ENCODE measurements around the gene TNFRSF1A.

The TNFRSF1A gene

DNA sequence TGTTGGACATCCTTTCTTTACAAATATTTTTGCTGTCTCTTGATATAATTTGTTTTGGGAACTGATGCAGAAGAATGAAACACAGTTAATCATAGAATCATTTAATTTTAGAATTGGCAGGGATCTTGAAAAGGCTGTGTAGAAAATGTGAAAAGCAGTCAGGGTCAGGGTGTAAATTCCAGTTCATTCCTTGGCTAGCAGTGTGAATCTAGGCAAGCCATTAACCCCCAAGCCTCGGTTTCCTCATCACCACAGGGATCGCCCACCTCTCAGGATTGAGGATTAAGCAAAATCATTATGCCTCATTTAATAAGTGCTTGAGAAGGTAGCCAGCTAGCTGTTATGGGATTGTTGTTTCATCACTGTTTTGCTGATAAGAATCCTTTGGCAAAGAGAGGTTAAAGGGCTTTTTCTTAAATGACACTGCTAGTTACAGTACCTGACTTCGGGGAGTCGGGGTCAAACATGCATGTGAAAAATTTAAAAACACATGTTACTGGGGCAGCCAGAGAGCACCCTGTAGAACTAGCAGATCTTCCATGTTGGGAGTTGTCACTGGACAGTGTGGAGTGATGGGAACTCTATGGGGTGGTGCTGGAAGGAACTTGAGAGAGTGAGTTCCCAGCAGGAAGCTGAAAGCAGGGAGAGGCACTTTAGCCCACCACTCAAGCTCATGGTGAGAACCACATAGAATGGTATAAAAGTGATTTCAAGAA lies 10.7 kb downstream of the TNFRSF1A start:
- DNase-seq (ENCODE audit: extremely low spot score) = no peak
- TF ChIP-seq ELF4 (IDR thresholded peaks at IDR 0.05) = no peak
- TF ChIP-seq, protein P1, sequence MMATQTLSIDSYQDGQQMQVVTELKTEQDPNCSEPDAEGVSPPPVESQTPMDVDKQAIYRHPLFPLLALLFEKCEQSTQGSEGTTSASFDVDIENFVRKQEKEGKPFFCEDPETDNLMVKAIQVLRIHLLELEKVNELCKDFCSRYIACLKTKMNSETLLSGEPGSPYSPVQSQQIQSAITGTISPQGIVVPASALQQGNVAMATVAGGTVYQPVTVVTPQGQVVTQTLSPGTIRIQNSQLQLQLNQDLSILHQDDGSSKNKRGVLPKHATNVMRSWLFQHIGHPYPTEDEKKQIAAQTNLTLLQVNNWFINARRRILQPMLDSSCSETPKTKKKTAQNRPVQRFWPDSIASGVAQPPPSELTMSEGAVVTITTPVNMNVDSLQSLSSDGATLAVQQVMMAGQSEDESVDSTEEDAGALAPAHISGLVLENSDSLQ (IDR thresholded peaks at IDR 0.05) = no peak
- no peak for TF ChIP-seq L3MBTL2 (conservative IDR thresholded peaks at IDR 0.05)
- no peak for TF ChIP-seq SP1 (IDR thresholded peaks at IDR 0.05)
- no peak for TF ChIP-seq LEF1 (IDR thresholded peaks at IDR 0.05; ENCODE audit: borderline replicate concordance)
- no peak for TF ChIP-seq TARDBP (IDR thresholded peaks at IDR 0.05)
- TF ChIP-seq SUZ12 (IDR thresholded peaks at IDR 0.05) = no peak
- TF ChIP-seq BHLHE40 (IDR thresholded peaks at IDR 0.05; ENCODE audit: borderline replicate concordance) = no peak
- TF ChIP-seq ARNT (IDR thresholded peaks at IDR 0.05) = no peak
- TF ChIP-seq FOXM1 (IDR thresholded peaks at IDR 0.05; ENCODE audit: borderline replicate concordance) = no peak
- no peak for TF ChIP-seq NFRKB (IDR thresholded peaks at IDR 0.05)
- TF ChIP-seq HDGF (IDR thresholded peaks at IDR 0.05; ENCODE audit: borderline replicate concordance) = no peak
- TF ChIP-seq ZNF384 (IDR thresholded peaks at IDR 0.05) = no peak
- TF ChIP-seq CTBP1 (IDR thresholded peaks at IDR 0.05; ENCODE audit: borderline replicate concordance) = no peak
- TF ChIP-seq FOXK2 (IDR thresholded peaks at IDR 0.05) = no peak
- no peak for TF ChIP-seq FOXA1 (IDR thresholded peaks at IDR 0.05)
- CTCF ChIA-PET = no interaction called here
- POLR2A ChIA-PET = no interaction called here

GRCh38 chr12:6330192-6330591 lies 11.7 kb downstream of the TNFRSF1A start:
- CTCF ChIA-PET = no interaction called here
- POLR2A ChIA-PET = interaction anchor here (0.8 to 1.1 kb wide), 3 partner anchors 26 to 140 kb away, joined by 3 read pairs; no protein-coding TSS in a partner anchor
- no peak for DNase-seq (ENCODE audit: extremely low spot score)
- TF ChIP-seq ZNF384 (IDR thresholded peaks at IDR 0.05) = no peak
- TF ChIP-seq SP1 (IDR thresholded peaks at IDR 0.05) = no peak
- no peak for TF ChIP-seq ARNT (IDR thresholded peaks at IDR 0.05)
- no peak for TF ChIP-seq LEF1 (IDR thresholded peaks at IDR 0.05; ENCODE audit: borderline replicate concordance)
- TF ChIP-seq, protein P1 (IDR thresholded peaks at IDR 0.05) = no peak
- no peak for TF ChIP-seq SUZ12 (IDR thresholded peaks at IDR 0.05)
- TF ChIP-seq FOXM1 (IDR thresholded peaks at IDR 0.05; ENCODE audit: borderline replicate concordance) = no peak
- no peak for TF ChIP-seq NFRKB (IDR thresholded peaks at IDR 0.05)
- TF ChIP-seq BHLHE40 (IDR thresholded peaks at IDR 0.05; ENCODE audit: borderline replicate concordance) = no peak
- no peak for TF ChIP-seq CTBP1 (IDR thresholded peaks at IDR 0.05; ENCODE audit: borderline replicate concordance)
- TF ChIP-seq L3MBTL2 (conservative IDR thresholded peaks at IDR 0.05) = no peak
- TF ChIP-seq HDGF (IDR thresholded peaks at IDR 0.05; ENCODE audit: borderline replicate concordance) = no peak
- TF ChIP-seq FOXA1 (IDR thresholded peaks at IDR 0.05) = no peak
- no peak for TF ChIP-seq TARDBP (IDR thresholded peaks at IDR 0.05)
- no peak for TF ChIP-seq FOXK2 (IDR thresholded peaks at IDR 0.05)

DNA sequence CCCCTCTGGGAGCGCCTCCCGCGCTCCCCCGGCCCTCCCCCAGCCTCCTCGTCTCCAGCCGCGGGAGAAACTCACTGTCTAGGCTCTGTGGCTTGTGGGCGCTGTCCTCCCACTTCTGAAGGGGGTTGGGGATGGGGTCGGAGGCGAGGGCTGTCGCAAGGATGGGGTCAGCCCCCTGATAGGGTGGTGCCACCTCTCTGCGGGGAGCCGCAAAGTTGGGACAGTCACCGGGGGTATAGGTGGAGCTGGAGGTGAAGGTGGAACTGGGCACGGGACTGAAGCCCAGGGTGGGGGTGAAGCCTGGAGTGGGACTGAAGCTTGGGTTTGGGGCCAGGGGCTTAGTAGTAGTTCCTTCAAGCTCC lies 12.2 kb downstream of the TNFRSF1A start:
- TF ChIP-seq FOXK2 (IDR thresholded peaks at IDR 0.05) (no peak), FOXA1 (IDR thresholded peaks at IDR 0.05) (no peak), BHLHE40 (IDR thresholded peaks at IDR 0.05; ENCODE audit: borderline replicate concordance) (no peak), ELF4 (IDR thresholded peaks at IDR 0.05) (no peak), SP1 (IDR thresholded peaks at IDR 0.05) (no peak), NFRKB (IDR thresholded peaks at IDR 0.05) (no peak), HDGF (IDR thresholded peaks at IDR 0.05; ENCODE audit: borderline replicate concordance) (no peak), TARDBP (IDR thresholded peaks at IDR 0.05) (no peak), ZNF384 (IDR thresholded peaks at IDR 0.05) (no peak), CTBP1 (IDR thresholded peaks at IDR 0.05; ENCODE audit: borderline replicate concordance) (no peak), LEF1 (IDR thresholded peaks at IDR 0.05; ENCODE audit: borderline replicate concordance) (no peak), L3MBTL2 (conservative IDR thresholded peaks at IDR 0.05) (no peak), ARNT (IDR thresholded peaks at IDR 0.05) (no peak), FOXM1 (IDR thresholded peaks at IDR 0.05; ENCODE audit: borderline replicate concordance) (no peak), SUZ12 (IDR thresholded peaks at IDR 0.05) (no peak)
- TF ChIP-seq, protein P1 (IDR thresholded peaks at IDR 0.05) = no peak

DNA sequence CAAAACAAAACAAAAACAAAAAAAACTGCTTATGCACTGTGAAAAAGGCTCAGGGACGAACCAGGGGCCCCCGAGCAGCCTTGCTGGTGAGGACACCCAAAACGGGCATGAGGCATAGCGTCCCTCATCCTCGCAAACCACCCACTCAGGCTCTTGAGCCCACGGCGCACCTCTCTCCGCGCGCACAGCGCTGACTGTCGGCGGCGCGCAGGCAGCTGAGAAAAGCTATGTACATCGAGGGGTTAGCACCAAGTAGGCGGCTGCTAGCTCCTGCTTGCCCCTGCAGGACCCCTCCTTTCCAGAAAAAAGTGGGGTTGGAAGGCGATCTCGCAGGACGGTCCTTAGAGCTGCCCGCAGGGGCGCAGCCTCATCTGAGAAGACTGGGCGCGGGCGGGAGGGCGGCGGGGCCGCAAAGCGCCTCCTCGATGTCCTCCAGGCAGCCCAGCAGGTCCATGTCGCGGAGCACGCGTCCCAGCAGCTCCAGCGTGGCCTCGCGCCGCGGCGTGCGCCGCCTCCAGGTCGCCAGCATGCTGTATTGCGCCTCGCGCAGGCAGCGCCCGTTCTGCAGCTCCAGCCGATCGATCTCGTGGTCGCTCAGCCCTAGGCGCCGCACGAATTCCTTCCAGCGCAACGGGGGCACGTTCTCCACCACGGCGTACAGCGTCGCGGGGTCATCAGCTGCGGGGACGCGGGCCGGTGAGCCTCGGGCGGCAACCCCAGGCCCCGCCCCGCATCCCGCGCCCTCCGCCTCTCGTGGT lies 12.8 kb downstream of the TNFRSF1A start:
- no peak for TF ChIP-seq HDGF (IDR thresholded peaks at IDR 0.05; ENCODE audit: borderline replicate concordance)
- TF ChIP-seq FOXM1 (IDR thresholded peaks at IDR 0.05; ENCODE audit: borderline replicate concordance) = no peak
- TF ChIP-seq, protein P1 (IDR thresholded peaks at IDR 0.05) = no peak
- CTCF ChIA-PET = interaction anchor here (0.5 kb wide), 1 partner anchor 229 kb away, joined by 3 read pairs; no protein-coding TSS in a partner anchor
- POLR2A ChIA-PET = no interaction called here
- DNase-seq (ENCODE audit: extremely low spot score) = no peak

More for the DNA sequence above, 12.2 kb downstream of the TNFRSF1A start:
- ChIA-PET POLR2A (interaction anchor here (0.8 to 1.1 kb wide), 3 partner anchors 26 to 140 kb away, joined by 3 read pairs; no protein-coding TSS in a partner anchor), CTCF (interaction anchor here (0.5 kb wide), 1 partner anchor 228 kb away, joined by 3 read pairs; no protein-coding TSS in a partner anchor)
- DNase-seq (ENCODE audit: extremely low spot score) = no peak
